ENCODE measurements around the gene PDYN. TPM values are rescaled to one million over a fixed set of nuclear protein-coding genes. Genes with fewer than 3 reads are reported as not detected.

Gene PDYN
- total and polyA plus RNA-seq, 8 donors, result not detected

- peaks cover 0 to 88% (median 34%) of the 10 kb centered on the region in 3 donors for H3K27me3 ChIP-seq
Observed at GRCh38 chr20:1995531-1996310, 1.9 kb upstream of the PDYN start.

DNA sequence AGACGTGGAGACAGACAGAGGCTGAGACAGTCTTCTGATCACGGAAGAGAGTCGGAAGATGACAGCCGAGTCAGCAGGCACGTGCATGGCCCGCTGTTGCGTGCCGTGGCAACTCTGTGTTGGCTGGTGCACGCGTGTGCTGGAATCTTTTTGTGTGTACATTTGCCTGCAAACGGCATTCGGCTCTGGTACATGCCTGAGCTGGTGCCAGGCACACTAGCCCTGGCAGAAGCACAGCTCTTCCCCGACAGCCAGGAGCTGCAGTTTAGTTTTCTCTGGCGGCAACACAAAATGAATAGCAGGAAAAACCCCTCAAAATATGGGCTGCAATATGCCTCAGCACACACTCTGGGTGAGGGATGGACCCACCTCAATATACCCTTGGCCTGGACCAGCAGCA lies 769 bp upstream of the PDYN start:
- no peak overlapping the region for H3K4me3 ChIP-seq
- H3K27me3 ChIP-seq, result peaks cover 0 to 95% (median 37%) of the 10 kb centered on the region in 3 donors
- no peak overlapping the region for H3K27ac ChIP-seq
- 74 to 88% (median 82%) methylated on average over 12 to 14 of the region's 14 CpGs for WGBS, 5 donors
- no peaks in the 10 kb centered on the region for H3K36me3 ChIP-seq
- no peak for DNase-seq
- intact Hi-C loops (cut with DNase I; ENCODE audit: low total_unique reads), result no loop called here
- no peaks in the 10 kb centered on the region for H3K9me3 ChIP-seq
- no peaks in the 10 kb centered on the region for H3K4me1 ChIP-seq
- TF ChIP-seq EP300 (IDR thresholded peaks at IDR 0.05) (no peak), POLR2A (IDR thresholded peaks at IDR 0.05) (no peak), CTCF (IDR thresholded peaks at IDR 0.05) (no peak), POLR2AphosphoS5 (IDR thresholded peaks at IDR 0.05) (no peak)

More at GRCh38 chr20:1995531-1996310, 1.9 kb upstream of the PDYN start:
- no peak for DNase-seq
- intact Hi-C loops (cut with DNase I; ENCODE audit: low total_unique reads), result no loop called here
- Histone ChIP-seq H3K27ac (no peak overlapping the region), H3K9me3 (no peaks in the 10 kb centered on the region), H3K4me3 (no peak overlapping the region), H3K36me3 (no peaks in the 10 kb centered on the region), H3K4me1 (no peaks in the 10 kb centered on the region)
- TF ChIP-seq POLR2A (IDR thresholded peaks at IDR 0.05) (no peak), CTCF (IDR thresholded peaks at IDR 0.05) (no peak), POLR2AphosphoS5 (IDR thresholded peaks at IDR 0.05) (no peak), EP300 (IDR thresholded peaks at IDR 0.05) (no peak)
- WGBS, 5 donors, result 79 to 86% (median 81%) methylated on average over 10 of the region's 10 CpGs

GRCh38 chr20:1992359-1993110 lies 1.3 kb downstream of the PDYN start:
- DNase-seq, result no peak
- intact Hi-C loops (cut with DNase I; ENCODE audit: low total_unique reads), result no loop called here
- Histone ChIP-seq H3K4me3 (no peak overlapping the region), H3K27me3 (peaks cover 0 to 80% (median 38%) of the 10 kb centered on the region in 3 donors), H3K4me1 (no peaks in the 10 kb centered on the region), H3K27ac (no peak overlapping the region), H3K36me3 (no peaks in the 10 kb centered on the region), H3K9me3 (no peaks in the 10 kb centered on the region)
- 20 to 29% (median 23%) methylated on average over 8 of the region's 8 CpGs for WGBS, 5 donors
- TF ChIP-seq EP300 (IDR thresholded peaks at IDR 0.05), result no peak
- no peak for TF ChIP-seq POLR2AphosphoS5 (IDR thresholded peaks at IDR 0.05)
- TF ChIP-seq CTCF (IDR thresholded peaks at IDR 0.05), result no peak
- TF ChIP-seq POLR2A (IDR thresholded peaks at IDR 0.05), result no peak

DNA sequence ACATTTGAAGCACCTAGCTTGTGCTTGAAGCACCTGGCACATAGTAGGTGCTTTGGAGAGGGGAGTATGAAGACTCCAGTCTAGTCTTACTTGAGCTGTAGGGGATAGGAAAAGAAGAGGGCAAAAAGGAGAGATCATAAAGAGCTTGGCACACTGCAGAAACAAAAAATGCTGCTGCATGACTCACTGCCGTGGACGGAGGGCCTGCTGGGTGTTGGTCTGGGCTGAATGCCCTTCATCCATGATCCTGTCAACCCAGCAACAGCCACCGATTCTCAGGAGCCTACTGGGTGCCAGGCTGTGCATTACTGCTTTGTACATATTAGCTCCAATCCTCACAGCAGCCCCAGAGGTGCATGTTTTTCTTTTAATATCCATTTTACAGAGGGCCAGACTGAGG lies 6.0 kb downstream of the PDYN start:
- Histone ChIP-seq H3K27me3 (peaks cover 0 to 72% (median 18%) of the 10 kb centered on the region in 3 donors), H3K27ac (no peak overlapping the region), H3K4me3 (no peak overlapping the region), H3K36me3 (no peaks in the 10 kb centered on the region), H3K9me3 (no peaks in the 10 kb centered on the region), H3K4me1 (no peaks in the 10 kb centered on the region)
- WGBS, 5 donors, result 34 to 60% (median 47%) methylated on average over 3 of the region's 3 CpGs
- no peak for DNase-seq
- TF ChIP-seq CTCF (IDR thresholded peaks at IDR 0.05) (no peak), POLR2AphosphoS5 (IDR thresholded peaks at IDR 0.05) (no peak), POLR2A (IDR thresholded peaks at IDR 0.05) (no peak), EP300 (IDR thresholded peaks at IDR 0.05) (no peak)
- intact Hi-C loops (cut with DNase I; ENCODE audit: low total_unique reads), result no loop called here

Data from stomach (tissue), 9 donors.